Aorta (tissue), 5 donors: ENCODE results near the gene P2RY2. TPM values are rescaled to one million over a fixed set of nuclear protein-coding genes. Genes with fewer than 3 reads are reported as not detected.
A peak's percentile ranks its signal among the peaks of the same experiment; 100 is the strongest.

Experiments used
- ATAC-seq: fragments of 200-7000 bp; cut with Tn5 transposase; one replicate; pipeline ENCODE4 v1.9.1; 2022; ENCODE audit warnings: moderate library complexity; ENCODE audit not compliant: low FRiP score
- DNase-seq, 2 donors: peaks; one replicate each; pipeline ENCODE4 v3.0.0-alpha.2; 2020
- H3K27ac ChIP-seq, 2 donors: one replicate each; pipeline ENCODE4 v1.5.1; 2013; ENCODE audit warnings: low read length in 2 of 2, mild to moderate bottlenecking in 2 of 2, moderate library complexity in 2 of 2, control low read depth in 1 of 2, inconsistent platforms in 1 of 2, low read depth in 1 of 2
- H3K27me3 ChIP-seq, 2 donors: one replicate each; pipeline ENCODE4 v1.6.1; 2013; ENCODE audit warnings: control low read depth in 1 of 2, low read length in 1 of 2, mild to moderate bottlenecking in 1 of 2, moderate library complexity in 1 of 2; ENCODE audit not compliant: insufficient read depth in 2 of 2, control insufficient read depth in 1 of 2
- H3K36me3 ChIP-seq, 2 donors: one replicate each; pipeline ENCODE4 v1.6.1; 2013; ENCODE audit warnings: control low read depth in 1 of 2, low read length in 1 of 2, mild to moderate bottlenecking in 1 of 2; ENCODE audit not compliant: insufficient read depth in 2 of 2, control insufficient read depth in 1 of 2
- H3K4me1 ChIP-seq, 2 donors: one replicate each; pipeline ENCODE4 v1.6.1; 2013; ENCODE audit warnings: low read length in 2 of 2, control low read depth in 1 of 2, mild to moderate bottlenecking in 1 of 2, moderate library complexity in 1 of 2; ENCODE audit not compliant: insufficient read depth in 2 of 2, control insufficient read depth in 1 of 2
- H3K4me3 ChIP-seq, 2 donors: one replicate each; pipeline ENCODE4 v1.5.1; 2013; ENCODE audit warnings: low read length in 2 of 2, control low read depth in 1 of 2, mild to moderate bottlenecking in 1 of 2
- H3K9me3 ChIP-seq: one replicate; pipeline ENCODE4 v1.6.1; 2013; ENCODE audit warnings: mild to moderate bottlenecking, low read length; ENCODE audit not compliant: control insufficient read depth
- WGBS, 2 donors: extraction: QIAGEN DNeasy Blood & Tissue Kit; methylation state at CpG; one replicate each; pipeline ENCODE4 v1.1.7; 2013; 5-methylcytosine and 5-hydroxymethylcytosine counted together
- intact Hi-C, 2 donors: fragments of 100-400 bp; cut with DNase I; formaldehyde crosslinking; loops; one replicate each; pipeline versions ENCODE4 v1.14.2 to v1.15.0; 2022
- polyA plus RNA-seq, 2 donors: library from polyadenylated mRNA; stranded (reverse); fragments of 200-250 nt; gene quantifications; one replicate each; pipeline ENCODE4 v1.2.3, GENCODE V29; 2013
- total RNA-seq, 2 donors: library from RNA; stranded (reverse); fragmentation: NEBNext Ultra II Directional; extraction: Animal tissue kit (Norgen Biotek cat#: 25700); gene quantifications; one replicate each; pipeline ENCODE4 v1.2.1, GENCODE V29; 2021
- donor health status: healthy with polysubstance abuse.
- donor health status: Bipolar disorder and iron deficiency.
- donor health status: DM: no; HTN: no; CAD: no.
- donor health status: DM: no; HTN: no; CAD: no.
- donor health status: DM: yes; HTN: yes; CAD: no.

P2RY2 gene
- total and polyA plus RNA-seq, 4 donors = 0.50 to 3.9 (median 1.7) TPM

GRCh38 chr11:73239571-73240189, 21.6 kb downstream of the P2RY2 start:
- H3K27ac ChIP-seq = no peak overlapping the region
- ATAC-seq = no peak
- H3K27me3 ChIP-seq = no peaks in the 10 kb centered on the region
- H3K9me3 ChIP-seq = no peaks in the 10 kb centered on the region
- 62 to 69% methylated on average over 7 of the region's 7 CpGs for WGBS, 2 donors
- no peak for DNase-seq
- intact Hi-C loops = loop anchor here (2.0 to 10.0 kb wide), 4 partner anchors 49 to 415 kb away; no protein-coding TSS in a partner anchor
- H3K4me1 ChIP-seq = no peaks in the 10 kb centered on the region
- no peaks in the 10 kb centered on the region for H3K36me3 ChIP-seq
- H3K4me3 ChIP-seq = no peak overlapping the region

GRCh38 chr11:73240190-73240781, 22.2 kb downstream of the P2RY2 start:
- H3K9me3 ChIP-seq = no peaks in the 10 kb centered on the region
- no peaks in the 10 kb centered on the region for H3K4me1 ChIP-seq
- H3K27ac ChIP-seq = peak overlapping the region in 1 of 2 donors; percentile 20
- no peak overlapping the region for H3K4me3 ChIP-seq
- no peaks in the 10 kb centered on the region for H3K27me3 ChIP-seq
- no peaks in the 10 kb centered on the region for H3K36me3 ChIP-seq
- DNase-seq (peak; percentile 80 to 93), ATAC-seq (peak; percentile 49)
- intact Hi-C loops = loop anchor here (2.0 to 10.0 kb wide), 4 partner anchors 49 to 415 kb away; no protein-coding TSS in a partner anchor
- 4 to 5% methylated on average over 4 of the region's 4 CpGs for WGBS, 2 donors

GRCh38 chr11:73241300-73241699, 23.2 kb downstream of the P2RY2 start:
- Histone ChIP-seq H3K4me3 (no peak overlapping the region), H3K27ac (no peak overlapping the region), H3K4me1 (no peaks in the 10 kb centered on the region), H3K27me3 (no peaks in the 10 kb centered on the region), H3K36me3 (no peaks in the 10 kb centered on the region), H3K9me3 (no peaks in the 10 kb centered on the region)
- intact Hi-C loops = loop anchor here (2.0 to 10.0 kb wide), 4 partner anchors 48 to 416 kb away; no protein-coding TSS in a partner anchor
- WGBS, 2 donors = 87 to 93% methylated on average over 4 of the region's 4 CpGs
- ATAC-seq (no peak), DNase-seq (no peak)

- WGBS, 2 donors = 14 to 17% methylated on average over 12 of the region's 12 CpGs
- no peaks in the 10 kb centered on the region for H3K4me1 ChIP-seq
These were observed 24.4 kb downstream of the P2RY2 start for GRCh38 chr11:73242251-73243092.

GRCh38 chr11:73243093-73243485, 25.0 kb downstream of the P2RY2 start:
- WGBS, 2 donors = 77 to 81% methylated on average over 8 of the region's 8 CpGs
- ATAC-seq (no peak), DNase-seq (peak in 1 of 2 donors; percentile 33)
- no peak overlapping the region for H3K27ac ChIP-seq
- H3K4me1 ChIP-seq = no peaks in the 10 kb centered on the region
- no peak overlapping the region for H3K4me3 ChIP-seq
- no peaks in the 10 kb centered on the region for H3K36me3 ChIP-seq
- intact Hi-C loops = loop anchor here (5.0 to 10.0 kb wide), 3 partner anchors 56 to 418 kb away; no protein-coding TSS in a partner anchor
- no peaks in the 10 kb centered on the region for H3K27me3 ChIP-seq
- no peaks in the 10 kb centered on the region for H3K9me3 ChIP-seq

More at GRCh38 chr11:73242251-73243092, 24.4 kb downstream of the P2RY2 start:
- Histone ChIP-seq H3K36me3 (no peaks in the 10 kb centered on the region), H3K27ac (no peak overlapping the region), H3K4me3 (no peak overlapping the region), H3K9me3 (no peaks in the 10 kb centered on the region), H3K27me3 (no peaks in the 10 kb centered on the region)
- ATAC-seq = peak; percentile 82
- peak; percentile 83 to 95 for DNase-seq
- intact Hi-C loops = loop anchor here (1.0 to 10.0 kb wide), 4 partner anchors 55 to 418 kb away; no protein-coding TSS in a partner anchor

GRCh38 chr11:73244589-73245240, 26.6 kb downstream of the P2RY2 start:
- intact Hi-C loops = loop anchor here (5.0 to 10.0 kb wide), 3 partner anchors 57 to 420 kb away; no protein-coding TSS in a partner anchor

GRCh38 chr11:73245461-73245860, 27.4 kb downstream of the P2RY2 start:
- Histone ChIP-seq H3K4me3 (no peak overlapping the region), H3K36me3 (no peaks in the 10 kb centered on the region), H3K27ac (no peak overlapping the region), H3K4me1 (no peaks in the 10 kb centered on the region), H3K27me3 (no peaks in the 10 kb centered on the region), H3K9me3 (no peaks in the 10 kb centered on the region)
- DNase-seq (no peak), ATAC-seq (no peak)
- 78 to 80% methylated on average over 6 of the region's 6 CpGs for whole genome bisulfite sequencing, 2 donors
- intact Hi-C loops = loop anchor here in 1 of 2 donors (10.0 kb wide), 1 partner anchor 421 kb away; no protein-coding TSS in a partner anchor

More at GRCh38 chr11:73244589-73245240, 26.6 kb downstream of the P2RY2 start:
- WGBS, 2 donors = 73% methylated on average over 4 of the region's 4 CpGs
- DNase-seq (peak; percentile 21 to 35), ATAC-seq (no peak)
- no peaks in the 10 kb centered on the region for H3K9me3 ChIP-seq
- H3K36me3 ChIP-seq = no peaks in the 10 kb centered on the region
- H3K27ac ChIP-seq = no peak overlapping the region
- H3K4me1 ChIP-seq = no peaks in the 10 kb centered on the region
- H3K27me3 ChIP-seq = no peaks in the 10 kb centered on the region
- no peak overlapping the region for H3K4me3 ChIP-seq

GRCh38 chr11:73246303-73246702, 28.2 kb downstream of the P2RY2 start:
- intact Hi-C loops = loop anchor here in 1 of 2 donors (10.0 kb wide), 1 partner anchor 422 kb away; no protein-coding TSS in a partner anchor
- no peak overlapping the region for H3K27ac ChIP-seq
- ATAC-seq = no peak
- H3K9me3 ChIP-seq = no peaks in the 10 kb centered on the region
- 49 to 63% methylated on average over 2 of the region's 2 CpGs for WGBS, 2 donors
- no peaks in the 10 kb centered on the region for H3K27me3 ChIP-seq
- no peaks in the 10 kb centered on the region for H3K4me1 ChIP-seq
- H3K36me3 ChIP-seq = no peaks in the 10 kb centered on the region
- no peak for DNase-seq
- H3K4me3 ChIP-seq = no peak overlapping the region
